Measurements from ENCODE around the gene GRID1.

GRID1 gene

GRCh38 chr10:86294346-86295265, 72.0 kb downstream of the GRID1 start:
- no peak for DNase-seq
- H3K4me2 ChIP-seq (ENCODE audit: low read depth, low read length) = no peak overlapping the region
- no peaks in the 10 kb centered on the region for H3K4me1 ChIP-seq (ENCODE audit: low read length)
- no peak overlapping the region for H2AFZ ChIP-seq (ENCODE audit: low read length)
- H3K27me3 ChIP-seq (replicated peaks; ENCODE audit: insufficient read depth, low read length) = no peaks in the 10 kb centered on the region
- no peaks in the 10 kb centered on the region for H3K9me3 ChIP-seq (replicated peaks; ENCODE audit: insufficient read depth, low read length)
- H3K79me2 ChIP-seq (ENCODE audit: low read length) = no peaks in the 10 kb centered on the region
- TF ChIP-seq EZH2phosphoT487 (IDR thresholded peaks at IDR 0.05; ENCODE audit: low read length) (no peak), CTCF (IDR thresholded peaks at IDR 0.05; ENCODE audit: low read length) (no peak), EZH2 (optimal IDR thresholded peaks at IDR 0.05; ENCODE audit: low read depth, low read length) (no peak)
- H3K9ac ChIP-seq (ENCODE audit: low read length) = no peak overlapping the region
- H4K20me1 ChIP-seq (ENCODE audit: insufficient read depth, low read length) = no peaks in the 10 kb centered on the region
- H3K36me3 ChIP-seq (replicated peaks; ENCODE audit: insufficient read depth, low read length) = no peaks in the 10 kb centered on the region
- H3K4me3 ChIP-seq (ENCODE audit: low read length) = no peak overlapping the region
- no peaks in the 10 kb centered on the region for H3F3A ChIP-seq (ENCODE audit: insufficient read depth, low read length)
- H3K27ac ChIP-seq (ENCODE audit: low read length) = no peak overlapping the region
- no peaks in the 10 kb centered on the region for H3K9me2 ChIP-seq (replicated peaks; ENCODE audit: insufficient read depth, low read length)

GRCh38 chr10:86293396-86293791, 73.2 kb downstream of the GRID1 start:
- no peak overlapping the region for H3K27ac ChIP-seq (ENCODE audit: low read length)
- DNase-seq = no peak
- H3K9me2 ChIP-seq (replicated peaks; ENCODE audit: insufficient read depth, low read length) = no peaks in the 10 kb centered on the region
- H2AFZ ChIP-seq (ENCODE audit: low read length) = no peak overlapping the region
- no peak overlapping the region for H3K9ac ChIP-seq (ENCODE audit: low read length)
- H3K9me3 ChIP-seq (replicated peaks; ENCODE audit: insufficient read depth, low read length) = no peaks in the 10 kb centered on the region
- H3K27me3 ChIP-seq (replicated peaks; ENCODE audit: insufficient read depth, low read length) = no peaks in the 10 kb centered on the region
- no peaks in the 10 kb centered on the region for H3K36me3 ChIP-seq (replicated peaks; ENCODE audit: insufficient read depth, low read length)
- H3F3A ChIP-seq (ENCODE audit: insufficient read depth, low read length) = no peaks in the 10 kb centered on the region
- H3K4me1 ChIP-seq (ENCODE audit: low read length) = no peaks in the 10 kb centered on the region
- H3K79me2 ChIP-seq (ENCODE audit: low read length) = no peaks in the 10 kb centered on the region
- TF ChIP-seq EZH2phosphoT487 (IDR thresholded peaks at IDR 0.05; ENCODE audit: low read length) (no peak), EZH2 (optimal IDR thresholded peaks at IDR 0.05; ENCODE audit: low read depth, low read length) (no peak), CTCF (IDR thresholded peaks at IDR 0.05; ENCODE audit: low read length) (no peak)
- no peak overlapping the region for H3K4me2 ChIP-seq (ENCODE audit: low read depth, low read length)
- H3K4me3 ChIP-seq (ENCODE audit: low read length) = no peak overlapping the region
- no peaks in the 10 kb centered on the region for H4K20me1 ChIP-seq (ENCODE audit: insufficient read depth, low read length)

GRCh38 chr10:86292462-86293395, 73.9 kb downstream of the GRID1 start:
- Histone ChIP-seq H3K27me3 (replicated peaks; ENCODE audit: insufficient read depth, low read length) (no peaks in the 10 kb centered on the region), H3K9ac (ENCODE audit: low read length) (no peak overlapping the region), H4K20me1 (ENCODE audit: insufficient read depth, low read length) (no peaks in the 10 kb centered on the region), H3K79me2 (ENCODE audit: low read length) (no peaks in the 10 kb centered on the region), H3K27ac (ENCODE audit: low read length) (no peak overlapping the region), H3K4me2 (ENCODE audit: low read depth, low read length) (no peak overlapping the region), H3K9me3 (replicated peaks; ENCODE audit: insufficient read depth, low read length) (no peaks in the 10 kb centered on the region), H3K36me3 (replicated peaks; ENCODE audit: insufficient read depth, low read length) (no peaks in the 10 kb centered on the region), H2AFZ (ENCODE audit: low read length) (no peak overlapping the region), H3K4me3 (ENCODE audit: low read length) (no peak overlapping the region), H3F3A (ENCODE audit: insufficient read depth, low read length) (no peaks in the 10 kb centered on the region), H3K4me1 (ENCODE audit: low read length) (no peaks in the 10 kb centered on the region), H3K9me2 (replicated peaks; ENCODE audit: insufficient read depth, low read length) (no peaks in the 10 kb centered on the region)
- DNase-seq = no peak
- TF ChIP-seq CTCF (IDR thresholded peaks at IDR 0.05; ENCODE audit: low read length) (no peak), EZH2phosphoT487 (IDR thresholded peaks at IDR 0.05; ENCODE audit: low read length) (no peak), EZH2 (optimal IDR thresholded peaks at IDR 0.05; ENCODE audit: low read depth, low read length) (no peak)
